Measurements from ENCODE around the gene EYS. TPM values are rescaled to one million over a fixed set of nuclear protein-coding genes. Genes with fewer than 3 reads are reported as not detected.

EYS gene
- total and polyA plus RNA-seq, 2 of the 8 experiments (the other 6 are each of a cell fraction or from before 2014, with no cell fraction given): 0.05 to 0.13 TPM

- Histone ChIP-seq H3K14ac (ENCODE audit: insufficient read length) (no peak overlapping the region), H3K79me2 (ENCODE audit: control insufficient read depth in 1 of 2, insufficient read depth in 2 of 2, low read length in 2 of 2) (no peaks in the 10 kb centered on the region), H3K56ac (replicated peaks; ENCODE audit: insufficient read length, low read depth, low read length) (no peak overlapping the region), H3K23ac (ENCODE audit: insufficient read length) (no peak overlapping the region), H4K20me1 (replicated peaks in 1 of 2; ENCODE audit: control insufficient read depth in 1 of 2, insufficient read depth in 2 of 2, low read length in 2 of 2) (no peaks in the 10 kb centered on the region), H2BK15ac (ENCODE audit: low read length) (no peak overlapping the region), H3K27me3 (replicated peaks in 1 of 4; ENCODE audit: control insufficient read depth in 3 of 4, extremely low read depth in 1 of 4, insufficient read depth in 3 of 4, low read length in 3 of 4) (no peaks in the 10 kb centered on the region), H3K9ac (replicated peaks in 1 of 4; ENCODE audit: extremely low read depth in 1 of 4, low read depth in 3 of 4, low read length in 3 of 4) (no peak overlapping the region), H4K5ac (ENCODE audit: insufficient read length, low read depth, low read length) (no peak overlapping the region), H3K23me2 (ENCODE audit: low read depth, low read length) (no peaks in the 10 kb centered on the region), H2AK5ac (ENCODE audit: low read depth, low read length) (no peak overlapping the region), H3K79me1 (ENCODE audit: low read depth, low read length) (no peaks in the 10 kb centered on the region), H2AFZ (ENCODE audit: low read length) (no peak overlapping the region), H2BK12ac (ENCODE audit: low read depth, low read length) (no peak overlapping the region), H2BK5ac (ENCODE audit: low read depth, low read length) (no peak overlapping the region), H3K4ac (replicated peaks; ENCODE audit: insufficient read length, low read depth, low read length) (no peak overlapping the region), H3K4me1 (replicated peaks in 1 of 4; ENCODE audit: control insufficient read depth in 3 of 4, insufficient read depth in 4 of 4, low read length in 3 of 4) (no peaks in the 10 kb centered on the region), H3K4me2 (ENCODE audit: insufficient read depth in 1 of 2, low read depth in 2 of 2, low read length in 2 of 2) (no peak overlapping the region), H3K36me3 (ENCODE audit: control insufficient read depth in 2 of 4, insufficient read depth in 4 of 4, low read length in 3 of 4) (no peaks in the 10 kb centered on the region), H3K4me3 (ENCODE audit: extremely low read depth in 1 of 4, insufficient read depth in 2 of 4, low read depth in 3 of 4, low read length in 4 of 4) (no peak overlapping the region), H3K9me3 (ENCODE audit: insufficient read depth in 2 of 2, low read depth in 1 of 2, low read length in 1 of 2) (no peaks in the 10 kb centered on the region), H4K91ac (replicated peaks; ENCODE audit: insufficient read length, low read length) (no peak overlapping the region), H4K8ac (ENCODE audit: extremely low read depth, insufficient read depth, low read length) (no peak overlapping the region), H3K27ac (ENCODE audit: low read depth, low read length) (no peak overlapping the region), H2BK120ac (replicated peaks; ENCODE audit: low read depth, low read length) (no peak overlapping the region), H2BK20ac (ENCODE audit: low read length) (no peak overlapping the region), H3K18ac (ENCODE audit: extremely low read depth, low read length) (no peak overlapping the region)
- ChIA-PET CTCF (ENCODE audit: partially characterized antibody) (no interaction called here), POLR2A (ENCODE audit: partially characterized antibody) (no interaction called here)
- DNase-seq (ENCODE audit: low read depth in 1 of 2, low spot score in 2 of 2) (no peak), FAIRE-seq (no peak)
- WGBS, 2 experiments (ENCODE audit: extremely low coverage in 1 of 2, insufficient coverage in 1 of 2, insufficient read length in 1 of 2, insufficient replicate concordance in 2 of 2, low coverage in 1 of 2, low lambda C conversion rate in 2 of 2, missing lambda C conversion rate in 1 of 2): 84% methylated on average over 1 of the region's 1 CpG; no CpG with 5 or more reads in 1 of the 2 experiments
- no peak for TF ChIP-seq SP2 (IDR thresholded peaks at IDR 0.05; ENCODE audit: low read length)
- TF ChIP-seq RAD21 (IDR thresholded peaks at IDR 0.05 in 1 of 2, conservative IDR thresholded peaks at IDR 0.05 in 1 of 2; ENCODE audit: low read depth in 2 of 2, low read length in 2 of 2): no peak
- no peak for TF ChIP-seq BACH1 (IDR thresholded peaks at IDR 0.05; ENCODE audit: low read length)
- no peak for TF ChIP-seq USF2 (IDR thresholded peaks at IDR 0.05; ENCODE audit: low read length)
- TF ChIP-seq TAF7 (optimal IDR thresholded peaks at IDR 0.05; ENCODE audit: borderline replicate concordance, low read depth, low read length): no peak
- no peak for TF ChIP-seq SIRT6 (IDR thresholded peaks at IDR 0.05; ENCODE audit: low read length)
- no peak for TF ChIP-seq POU5F1 (IDR thresholded peaks at IDR 0.05; ENCODE audit: low read depth, low read length)
- no peak for TF ChIP-seq NANOG (IDR thresholded peaks at IDR 0.05; ENCODE audit: insufficient read depth, low read depth, low read length, poor library complexity, severe bottlenecking)
- no peak for TF ChIP-seq CHD1 (IDR thresholded peaks at IDR 0.05; ENCODE audit: low read depth, low read length)
- no peak for TF ChIP-seq PHF8 (conservative IDR thresholded peaks at IDR 0.05; ENCODE audit: low read depth, low read length)
- no peak for TF ChIP-seq SUZ12 (IDR thresholded peaks at IDR 0.05; ENCODE audit: low read length)
- no peak for TF ChIP-seq CBX8 (IDR thresholded peaks at IDR 0.05; ENCODE audit: borderline replicate concordance, low read depth, low read length)
- no peak for TF ChIP-seq NRF1 (IDR thresholded peaks at IDR 0.05; ENCODE audit: low read depth, low read length)
- no peak for TF ChIP-seq TBP (IDR thresholded peaks at IDR 0.05; ENCODE audit: low read depth, low read length)
Measured at GRCh38 chr6:64146094-64146493, 1560.9 kb downstream of the EYS start.

All from H1 (cell line).